Ovary (tissue), 9 donors: ENCODE measurements around the gene IRF8. TPM values are rescaled to one million over a fixed set of nuclear protein-coding genes. Genes with fewer than 3 reads are reported as not detected.

ENCODE experiments used
- DNase-seq, 5 donors: peaks; one replicate each; pipeline ENCODE4 v3.0.0-alpha.2; 2019 to 2020
- H3K27ac ChIP-seq, 2 donors: fragments of 200-600 bp; one replicate each; pipeline versions ENCODE4 v1.5.1 to v1.8.0; 2019 to 2022
- H3K27me3 ChIP-seq: fragments of 200-600 bp; one replicate; pipeline ENCODE4 v1.8.0; 2022
- H3K36me3 ChIP-seq: fragments of 200-600 bp; sonication (generic); one replicate; pipeline ENCODE4 v1.5.1; 2019
- H3K4me1 ChIP-seq: one replicate; pipeline ENCODE4 v1.8.1; 2013; ENCODE audit warnings: mild to moderate bottlenecking, moderate library complexity; ENCODE audit not compliant: insufficient read depth
- H3K4me3 ChIP-seq: fragments of 200-600 bp; sonication (generic); one replicate; pipeline ENCODE4 v1.5.1; 2017
- H3K9me3 ChIP-seq, 2 donors: fragments of 200-600 bp in 1 of 2; sonication (generic) in 1 of 2; one replicate each; pipeline versions ENCODE4 v1.5.1 to v1.8.1; 2013 to 2019; ENCODE audit warnings: mild to moderate bottlenecking in 1 of 2, moderate library complexity in 1 of 2
- CTCF ChIP-seq, 3 donors: fragments of 450-650 bp in 2 of 3; fragments of 200-600 bp in 1 of 3; IDR thresholded peaks; one replicate each; pipeline versions ENCODE4 v1.5.1 to v1.8.0; 2016 to 2022; ENCODE audit warnings: antibody characterized with exemption in 3 of 3, mild to moderate bottlenecking in 1 of 3
- EP300 ChIP-seq: sonication (generic); formaldehyde crosslinking; IDR thresholded peaks from one replicate; pipeline ENCODE4 v1.6.1; 2017; ENCODE audit warnings: antibody characterized with exemption
- POLR2A ChIP-seq: fragments of 450-650 bp; IDR thresholded peaks from one replicate; pipeline ENCODE4 v1.6.1; 2017; ENCODE audit warnings: antibody characterized with exemption, mild to moderate bottlenecking, moderate library complexity
- WGBS, 3 donors: extraction: QIAGEN DNeasy Blood & Tissue Kit in 1 of 3; methylation state at CpG; one replicate each; pipeline versions ENCODE4 v1.1.5 to v1.1.7; 2013 to 2017; 5-methylcytosine and 5-hydroxymethylcytosine counted together
- intact Hi-C, 4 donors: fragments of 100-400 bp; cut with DNase I; formaldehyde crosslinking; loops; one replicate each; pipeline versions ENCODE4 v1.11.0 to v1.15.1; 2022 to 2023
- polyA plus RNA-seq, 2 donors: library from polyadenylated mRNA; stranded (reverse); fragments of 200-250 nt in 1 of 2; fragments of 350-450 nt in 1 of 2; fragmentation: Illumina TruSeq in 1 of 2; extraction: RNeasy Lipid Tissue Mini Kit (QIAGEN cat#74804) in 1 of 2; gene quantifications; one replicate each; pipeline ENCODE4 v1.2.3, GENCODE V29; 2013 to 2014
- total RNA-seq, 7 donors: library from RNA; depleted of rRNA in 2 of 7; stranded (reverse); fragments of >200 nt in 2 of 7; fragmentation: NEBNext Ultra II Directional in 3 of 7; extraction: Animal tissue kit (Norgen Biotek cat#: 25700) in 3 of 7; gene quantifications; one replicate each; pipeline versions ENCODE4 v1.1.0 to v1.2.4, GENCODE V29; 2016 to 2023
- donor health status: DM: no; HTN: no; CAD: no; lungs with moderate emphysema.
- donor health status: DM: no; HTN: no; CAD: no.
- donor health status: Bipolar disorder and iron deficiency.
- donor health status: DM: yes; HTN: yes; CAD: no.
- donor health status: DM: no; HTN: no; CAD: no.
- donor health status: DM: yes; HTN: yes; CAD: no.

IRF8 gene
- total and polyA plus RNA-seq, 9 donors, result 1.8 to 24.1 (median 3.6) TPM

DNA sequence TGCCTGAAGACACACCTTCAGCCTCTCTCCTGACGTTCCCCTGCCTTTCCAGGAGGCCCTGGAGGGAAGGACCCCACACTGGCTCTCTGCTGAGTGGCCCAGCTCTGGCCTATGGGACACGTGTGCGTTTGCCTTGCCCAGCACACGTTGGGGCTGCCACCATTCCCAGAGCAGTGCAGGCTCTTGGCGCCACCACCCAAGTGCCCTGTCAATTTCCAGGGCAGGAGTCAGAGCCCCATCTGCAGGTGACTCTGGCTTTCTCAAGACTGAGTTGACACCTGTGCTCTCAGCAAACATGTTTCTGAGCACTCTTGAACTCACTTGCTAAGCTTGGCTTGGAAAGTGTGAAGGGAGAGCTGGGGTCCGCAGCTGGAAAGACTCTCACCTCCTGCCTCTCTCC is 4.7 kb upstream of the IRF8 start:
- WGBS, 3 donors, result 71 to 78% (median 78%) methylated on average over 6 of the region's 6 CpGs
- no peaks in the 10 kb centered on the region for H3K36me3 ChIP-seq
- intact Hi-C loops, result no loop called here
- TF ChIP-seq POLR2A (no peak), EP300 (no peak), CTCF (IDR thresholded peaks at IDR 0.05) (no peak)
- H3K4me1 ChIP-seq, result no peaks in the 10 kb centered on the region
- no peak overlapping the region for H3K27ac ChIP-seq
- DNase-seq, result no peak
- no peak overlapping the region for H3K4me3 ChIP-seq
- no peaks in the 10 kb centered on the region for H3K9me3 ChIP-seq
- no peaks in the 10 kb centered on the region for H3K27me3 ChIP-seq

- H3K27ac ChIP-seq, result no peak overlapping the region
- no peak overlapping the region for H3K4me3 ChIP-seq
- TF ChIP-seq EP300, result no peak
- TF ChIP-seq POLR2A, result no peak
- TF ChIP-seq CTCF (IDR thresholded peaks at IDR 0.05), result no peak
- H3K27me3 ChIP-seq, result no peaks in the 10 kb centered on the region
- intact Hi-C loops, result no loop called here
- DNase-seq, result no peak
- 54 to 71% (median 65%) methylated on average over 2 of the region's 2 CpGs for WGBS, 3 donors
- H3K36me3 ChIP-seq, result no peaks in the 10 kb centered on the region
- H3K4me1 ChIP-seq, result peaks cover 5% of the 10 kb centered on the region
- H3K9me3 ChIP-seq, result no peaks in the 10 kb centered on the region
These were observed 1.6 kb upstream of the IRF8 start for GRCh38 chr16:85897382-85897781.

DNA sequence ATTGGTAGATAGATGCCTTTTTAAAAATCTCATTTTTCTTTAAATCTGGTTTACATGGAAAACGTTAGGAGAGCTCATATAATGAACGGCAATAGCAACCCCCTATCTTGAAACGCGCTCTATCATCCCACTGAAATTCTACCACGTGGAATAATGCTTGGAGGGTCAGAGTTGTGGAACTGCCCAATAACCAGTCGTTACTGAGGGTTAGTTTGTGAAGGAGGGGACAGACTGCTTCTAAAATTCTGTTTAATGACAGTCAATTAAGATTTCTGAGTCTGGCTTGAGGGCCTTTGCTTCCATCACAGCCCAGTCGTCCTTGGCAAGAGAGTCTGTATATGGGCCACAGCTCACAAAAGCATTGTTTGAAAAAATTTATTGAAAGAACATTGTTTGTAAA is 482 bp downstream of the IRF8 start:
- Histone ChIP-seq H3K36me3 (no peaks in the 10 kb centered on the region), H3K4me1 (peaks cover 5% of the 10 kb centered on the region), H3K4me3 (peak overlapping the region; percentile 53), H3K27me3 (no peaks in the 10 kb centered on the region), H3K27ac (no peak overlapping the region), H3K9me3 (no peaks in the 10 kb centered on the region)
- TF ChIP-seq CTCF (IDR thresholded peaks at IDR 0.05) (no peak), EP300 (no peak), POLR2A (no peak)
- 18 to 27% (median 22%) methylated on average over 7 of the region's 7 CpGs for WGBS, 3 donors
- DNase-seq, result no peak
- intact Hi-C loops, result no loop called here

- Histone ChIP-seq H3K4me3 (no peak overlapping the region), H3K36me3 (no peaks in the 10 kb centered on the region), H3K9me3 (no peaks in the 10 kb centered on the region), H3K4me1 (peaks cover 5% of the 10 kb centered on the region), H3K27ac (no peak overlapping the region), H3K27me3 (no peaks in the 10 kb centered on the region)
- no peak for TF ChIP-seq POLR2A
- TF ChIP-seq CTCF (IDR thresholded peaks at IDR 0.05), result no peak
- TF ChIP-seq EP300, result no peak
- peak in 1 of 5 donors; percentile 6 for DNase-seq
- 67 to 87% (median 74%) methylated on average over 17 of the region's 17 CpGs for WGBS, 3 donors
- intact Hi-C loops, result no loop called here
These were observed 1.2 kb downstream of the IRF8 start for GRCh38 chr16:85900027-85900792.
